ENCODE data around the gene MYO1D. TPM values are rescaled to one million over a fixed set of nuclear protein-coding genes. Genes with fewer than 3 reads are reported as not detected.

The MYO1D gene
- total RNA-seq: 114 and 239 TPM in 2 replicates

DNA sequence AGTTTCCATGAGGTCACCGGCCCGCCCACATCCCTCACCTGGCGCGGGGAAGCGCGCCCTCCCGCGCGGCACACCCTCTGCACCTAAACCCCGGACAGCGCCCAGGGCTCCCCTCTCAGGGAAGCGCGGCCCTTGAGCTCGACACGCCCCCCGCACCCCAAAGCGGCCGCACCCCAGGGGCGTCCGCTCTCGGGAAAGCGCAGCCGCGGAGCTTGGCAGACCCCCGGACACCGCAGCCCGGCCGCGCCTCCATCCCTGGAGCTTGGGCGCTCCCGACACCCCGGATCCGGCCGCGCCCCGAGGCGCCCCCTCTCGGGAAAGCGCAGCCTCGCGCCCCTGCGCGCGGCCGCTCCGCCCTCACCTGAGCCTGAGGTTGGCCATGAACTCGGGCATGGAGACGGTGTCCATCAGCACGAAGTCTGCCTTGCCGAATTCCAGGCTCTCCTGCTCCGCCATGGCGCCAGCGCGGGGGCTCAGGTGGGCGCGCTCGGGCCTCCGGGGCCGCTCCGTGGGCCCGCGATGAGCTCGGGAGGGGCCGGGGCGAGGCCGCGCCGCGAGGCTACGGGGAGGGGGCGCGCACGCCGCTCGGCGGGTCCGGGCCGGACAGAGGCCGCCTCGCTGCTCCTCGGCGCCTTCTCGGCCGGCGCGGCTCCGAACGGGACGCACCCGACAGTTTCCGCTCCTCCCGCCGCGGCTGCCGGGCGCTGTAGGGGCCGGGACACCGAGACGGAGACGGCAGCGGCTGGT is at the start of gene MYO1D:
TSS of gene MYO1D (minus strand) at position 708 of the 747 bp plus-strand sequence. CDS start at position 456, 252 bp downstream.

DNA sequence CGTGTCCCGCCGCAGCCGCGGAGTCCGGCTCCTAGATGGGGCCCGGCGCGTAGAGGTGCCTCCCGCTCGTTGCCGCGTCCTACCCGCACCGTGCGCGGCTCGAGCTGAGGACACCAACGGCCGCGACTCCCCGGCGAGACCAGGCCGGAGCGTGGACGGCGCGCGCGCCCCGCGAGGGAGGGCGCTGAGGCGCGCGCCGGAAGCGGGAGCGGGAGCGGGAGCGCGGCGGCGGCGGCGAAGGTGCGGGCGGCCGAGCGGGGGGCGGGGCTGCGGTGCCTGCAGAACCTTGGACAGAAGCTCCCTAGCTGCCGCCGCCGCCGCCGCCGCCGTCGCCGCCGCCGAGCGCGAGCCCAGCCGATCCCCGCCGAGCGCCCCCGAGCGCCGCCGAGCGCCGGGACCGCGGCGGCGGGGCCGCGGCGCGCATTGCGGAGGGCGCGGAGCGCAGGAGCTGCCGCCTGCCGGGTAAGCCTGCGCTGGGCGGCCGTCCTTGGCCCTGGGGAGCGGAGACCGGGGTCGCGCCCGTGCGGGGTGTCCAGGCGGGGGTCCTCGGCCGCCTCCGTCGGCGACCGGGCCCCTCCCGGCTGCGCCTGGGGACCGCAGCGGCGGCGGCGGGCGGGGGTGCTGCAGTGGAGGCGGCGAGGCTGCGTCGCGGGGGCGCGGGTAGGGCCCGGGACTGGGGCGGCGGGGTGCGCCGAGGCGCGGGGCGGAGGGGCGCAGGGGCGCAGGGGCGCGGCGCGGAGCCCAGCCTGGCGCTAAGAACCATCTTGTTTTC is 390.0 kb downstream of the MYO1D start, which contains the start of gene CDK5R1:
TSS of gene CDK5R1 (plus strand) at position 293 of the 772 bp plus-strand sequence. CDS start 628 bp downstream, outside the sequence.

DNA sequence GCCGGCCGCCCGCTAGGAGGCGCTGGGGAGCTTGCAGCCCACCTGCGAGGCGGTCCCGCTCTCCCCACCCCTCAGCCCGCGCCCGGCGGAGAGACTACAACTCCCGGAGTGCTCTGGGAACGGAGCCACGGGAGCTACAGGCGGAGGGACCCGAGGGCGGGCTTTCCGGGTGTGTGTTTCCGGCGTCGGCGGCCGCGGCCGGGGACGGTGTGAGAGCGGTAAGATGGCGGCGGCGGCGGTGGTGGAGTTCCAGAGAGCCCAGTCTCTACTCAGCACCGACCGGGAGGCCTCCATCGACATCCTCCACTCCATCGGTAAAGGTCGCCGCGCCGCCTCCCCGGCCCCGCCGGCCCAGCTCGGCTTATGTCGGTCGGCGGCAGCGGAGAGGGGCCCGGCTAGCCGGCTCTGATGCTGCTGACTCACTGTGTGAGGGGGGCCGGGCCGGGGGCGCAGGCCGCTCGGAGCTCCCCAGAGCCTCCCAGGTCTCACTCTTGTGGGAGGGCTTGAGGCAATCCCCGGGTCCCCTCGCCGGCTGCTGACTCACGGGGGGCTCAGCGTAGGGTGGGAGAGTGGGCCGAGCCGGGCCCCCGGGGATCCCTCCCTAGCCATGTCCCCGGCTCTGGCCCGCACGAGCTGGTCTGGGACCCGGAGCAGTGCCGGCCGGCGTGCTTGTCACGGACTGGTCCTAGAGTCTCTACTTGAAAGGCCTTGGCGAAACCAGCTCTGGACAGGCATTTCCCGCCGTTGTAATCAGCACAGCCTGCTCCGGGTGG is 432.4 kb downstream of the MYO1D start, which contains the start of gene PSMD11:
TSS of gene PSMD11 (plus strand) at position 210 of the 773 bp plus-strand sequence. CDS start at position 224, 14 bp downstream.

Other genes with a start within 250 kb of the MYO1D start
- gene TMEM98, start 51.0 kb upstream of the MYO1D start, total RNA-seq: 126 and 140 TPM in 2 replicates
- not detected in 2 replicates for gene SPACA3, start 114.7 kb upstream of the MYO1D start, total RNA-seq